Effector memory CD8-positive, alpha-beta T cell (primary cell): ENCODE results near the gene POLL.

Experiments
- ATAC-seq: fragments of 150-1000 bp; cut with Tn5 transposase; replicated peaks from 2 replicates; pipeline ENCODE4 v1.10.0; 2021; ENCODE audit warnings: mild to moderate bottlenecking, moderate library complexity
- DNase-seq, 3 experiments: peaks; one replicate each; pipeline ENCODE4 v3.0.0; 2021
- H3K27ac Mint-ChIP-seq, 2 donors: one replicate each; pipeline ENCODE4 v1.8.0; 2022; ENCODE audit warnings: mild to moderate bottlenecking in 2 of 2, mixed read lengths in 2 of 2, moderate library complexity in 2 of 2
- H3K27me3 Mint-ChIP-seq, 2 donors: one replicate each; pipeline ENCODE4 v1.8.0; 2022; ENCODE audit warnings: mixed read lengths in 2 of 2
- H3K36me3 Mint-ChIP-seq: one replicate; pipeline ENCODE4 v1.8.0; 2022; ENCODE audit warnings: mild to moderate bottlenecking, moderate library complexity, mixed read lengths; ENCODE audit not compliant: insufficient read depth
- H3K4me1 Mint-ChIP-seq, 2 donors: one replicate each; pipeline ENCODE4 v1.8.0; 2022; ENCODE audit warnings: low read depth in 2 of 2, mixed read lengths in 2 of 2
- H3K4me3 Mint-ChIP-seq, 2 donors: one replicate each; pipeline ENCODE4 v1.8.0; 2022; ENCODE audit warnings: mild to moderate bottlenecking in 2 of 2, mixed read lengths in 2 of 2, moderate library complexity in 2 of 2
- H3K9me3 Mint-ChIP-seq, 2 donors: one replicate each; pipeline ENCODE4 v1.8.0; 2022; ENCODE audit warnings: mixed read lengths in 2 of 2

Gene POLL

GRCh38 chr10:101617102-101617823 is 29.2 kb upstream of the POLL start:
- H3K36me3 Mint-ChIP-seq, result peaks cover 22% of the 10 kb centered on the region
- peaks cover 5 to 8% of the 10 kb centered on the region in 2 donors for H3K4me1 Mint-ChIP-seq
- no peaks in the 10 kb centered on the region for H3K9me3 Mint-ChIP-seq
- H3K4me3 Mint-ChIP-seq, result no peak overlapping the region
- H3K27ac Mint-ChIP-seq, result peak overlapping the region; percentile 28 to 78
- no peak for ATAC-seq
- no peaks in the 10 kb centered on the region for H3K27me3 Mint-ChIP-seq
- no peak for DNase-seq

GRCh38 chr10:101616415-101617101 is 28.5 kb upstream of the POLL start:
- Mint-ChIP-seq H3K36me3 (peaks cover 16% of the 10 kb centered on the region), H3K27me3 (no peaks in the 10 kb centered on the region), H3K4me3 (no peak overlapping the region), H3K9me3 (no peaks in the 10 kb centered on the region), H3K4me1 (peaks cover 5 to 8% of the 10 kb centered on the region in 2 donors), H3K27ac (peak overlapping the region; percentile 77 to 78)
- no peak for ATAC-seq
- DNase-seq, result no peak

DNA sequence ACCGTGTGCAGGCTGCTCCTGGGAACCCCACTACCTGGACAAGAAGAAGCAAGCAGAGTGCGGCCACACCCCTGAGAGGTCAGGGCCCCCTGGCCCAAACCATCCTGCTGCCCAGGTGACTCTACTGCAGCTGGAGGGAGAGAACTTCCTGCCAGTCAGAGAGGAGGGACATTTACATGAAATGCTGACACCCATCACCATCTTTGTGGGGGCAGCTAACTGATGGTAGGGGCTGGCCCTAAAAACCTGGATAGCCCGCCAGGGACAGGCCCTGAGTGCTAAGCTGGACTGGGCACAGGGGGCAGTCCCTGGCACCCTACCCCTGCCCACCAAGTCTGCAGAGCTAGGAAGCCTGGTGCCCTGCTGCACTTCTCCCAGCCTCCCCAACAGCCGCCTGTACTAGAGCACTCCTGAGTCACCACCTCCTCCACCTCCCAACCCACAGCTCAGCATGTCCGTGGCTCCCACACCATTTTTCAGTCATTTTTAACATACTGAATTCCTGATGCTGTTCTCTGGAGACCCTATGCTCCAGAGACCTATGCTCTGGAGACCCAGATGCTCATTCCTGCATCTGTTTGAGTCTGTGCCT is 27.6 kb upstream of the POLL start:
- H3K9me3 Mint-ChIP-seq, result no peaks in the 10 kb centered on the region

DNA sequence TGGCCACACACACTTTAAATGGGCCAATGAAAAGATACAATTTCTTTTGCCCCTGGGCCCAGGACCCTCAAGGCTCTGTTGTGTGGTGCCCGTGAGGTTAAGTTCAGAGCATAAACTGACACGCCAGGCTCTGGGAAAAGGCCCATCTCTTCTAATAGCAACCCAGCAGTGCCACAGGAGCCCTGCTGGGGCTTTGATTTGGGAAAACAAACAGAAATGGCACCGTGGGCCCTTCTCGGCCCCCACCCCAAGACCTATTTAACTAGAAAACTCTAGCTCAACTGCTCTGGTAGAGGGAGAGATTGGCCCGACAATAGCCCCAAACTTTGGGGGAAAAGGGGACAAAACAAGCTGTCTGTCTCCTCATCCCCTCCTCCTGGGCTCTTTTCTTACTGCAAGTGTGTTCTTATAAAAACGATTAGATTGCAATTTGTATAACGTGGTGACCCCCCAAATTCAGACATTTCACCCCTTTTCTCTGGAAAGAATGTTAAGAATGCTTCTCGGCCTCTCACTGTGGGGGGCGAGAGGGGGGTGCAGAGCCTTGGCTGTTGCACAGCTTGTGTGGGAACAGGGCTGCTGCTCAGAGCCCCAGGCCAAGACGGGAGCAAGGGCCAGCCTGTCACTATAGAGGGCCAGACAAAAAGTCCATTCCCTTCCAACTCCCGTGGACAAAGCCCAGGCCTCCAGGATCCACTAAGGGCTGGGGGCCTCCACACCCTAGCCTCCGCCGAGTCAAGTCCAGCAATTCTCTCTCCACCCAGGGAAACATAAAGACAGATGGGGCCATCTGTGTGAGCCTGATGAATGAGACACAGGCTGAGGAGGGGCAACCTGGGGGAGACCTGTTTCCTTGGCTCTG is 26.8 kb upstream of the POLL start:
- DNase-seq (no peak), ATAC-seq (no peak)
- H3K4me1 Mint-ChIP-seq, result peaks cover 5 to 8% of the 10 kb centered on the region in 2 donors
- H3K36me3 Mint-ChIP-seq, result peaks cover 19% of the 10 kb centered on the region
- H3K27me3 Mint-ChIP-seq, result no peaks in the 10 kb centered on the region
- peak overlapping the region in 1 of 2 donors; percentile 78 for H3K27ac Mint-ChIP-seq
- no peaks in the 10 kb centered on the region for H3K9me3 Mint-ChIP-seq
- no peak overlapping the region for H3K4me3 Mint-ChIP-seq

More for the DNA sequence above, 27.6 kb upstream of the POLL start:
- Mint-ChIP-seq H3K27ac (peak overlapping the region; percentile 77 to 78), H3K4me3 (no peak overlapping the region), H3K27me3 (no peaks in the 10 kb centered on the region), H3K36me3 (peaks cover 15% of the 10 kb centered on the region), H3K4me1 (peaks cover 5 to 8% of the 10 kb centered on the region in 2 donors)
- DNase-seq, result no peak
- no peak for ATAC-seq

GRCh38 chr10:101613646-101614045 is 25.6 kb upstream of the POLL start:
- ATAC-seq, result no peak
- Mint-ChIP-seq H3K9me3 (no peaks in the 10 kb centered on the region), H3K36me3 (peaks cover 24% of the 10 kb centered on the region), H3K27me3 (no peaks in the 10 kb centered on the region), H3K4me3 (no peak overlapping the region), H3K27ac (peak overlapping the region; percentile 64 to 73), H3K4me1 (peaks cover 5 to 8% of the 10 kb centered on the region in 2 donors)
- no peak for DNase-seq

DNA sequence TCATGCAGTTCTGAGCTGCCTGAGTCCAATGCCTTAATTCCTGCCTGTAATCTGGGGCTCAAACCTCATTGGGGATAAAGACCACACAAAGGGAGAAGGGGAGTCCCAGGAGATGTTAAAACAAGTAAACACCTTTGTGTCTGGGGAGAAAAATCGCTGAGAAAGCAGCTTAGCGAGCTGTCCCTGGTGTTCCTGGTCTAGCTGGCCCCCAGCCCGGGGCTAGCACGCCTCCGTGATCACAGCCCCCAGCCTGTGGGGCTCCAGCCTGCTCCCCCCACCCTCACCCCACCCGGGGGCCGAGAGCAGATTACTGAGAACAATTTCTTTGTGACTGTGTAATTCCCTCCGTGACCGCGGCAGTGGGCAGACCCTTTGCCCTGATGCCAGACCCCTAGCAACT is 24.8 kb upstream of the POLL start:
- ATAC-seq, result no peak
- Mint-ChIP-seq H3K9me3 (no peaks in the 10 kb centered on the region), H3K27me3 (no peaks in the 10 kb centered on the region), H3K36me3 (peaks cover 25% of the 10 kb centered on the region), H3K4me3 (no peak overlapping the region), H3K4me1 (peaks cover 4 to 5% of the 10 kb centered on the region in 2 donors), H3K27ac (peak overlapping the region in 1 of 2 donors; percentile 87)
- DNase-seq, result no peak

DNA sequence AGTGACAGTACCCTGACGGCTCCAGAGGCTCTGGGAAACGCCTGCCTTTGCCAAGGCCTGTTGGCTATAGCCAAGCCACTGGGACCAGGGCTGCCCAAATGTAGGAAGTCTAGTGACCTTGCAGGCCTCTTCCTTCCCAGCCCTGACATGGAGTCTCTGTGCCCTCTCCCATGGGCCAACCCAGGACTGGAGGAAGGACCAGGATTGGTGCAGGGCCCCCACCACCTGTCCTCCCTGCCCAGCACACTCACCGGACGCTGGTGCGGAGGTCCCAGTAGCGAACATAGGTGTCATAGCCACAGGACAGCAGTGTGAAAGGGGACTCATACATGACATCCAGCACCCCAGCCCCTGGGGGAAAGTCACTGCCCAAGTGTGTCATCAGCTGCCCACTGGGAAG is 24.0 kb upstream of the POLL start:
- no peaks in the 10 kb centered on the region for H3K9me3 Mint-ChIP-seq
- H3K27ac Mint-ChIP-seq, result peak overlapping the region; percentile 67 to 87
- peaks cover 0 to 4% of the 10 kb centered on the region in 2 donors for H3K4me1 Mint-ChIP-seq
- peaks cover 25% of the 10 kb centered on the region for H3K36me3 Mint-ChIP-seq
- no peak for ATAC-seq
- H3K4me3 Mint-ChIP-seq, result no peak overlapping the region
- no peak for DNase-seq
- H3K27me3 Mint-ChIP-seq, result no peaks in the 10 kb centered on the region

- Mint-ChIP-seq H3K4me3 (no peak overlapping the region), H3K27ac (peak overlapping the region; percentile 67 to 87), H3K36me3 (peaks cover 26% of the 10 kb centered on the region), H3K9me3 (no peaks in the 10 kb centered on the region), H3K27me3 (no peaks in the 10 kb centered on the region), H3K4me1 (peaks cover 0 to 4% of the 10 kb centered on the region in 2 donors)
- DNase-seq (no peak), ATAC-seq (no peak)
These were observed 23.2 kb upstream of the POLL start for GRCh38 chr10:101611096-101611905.

DNA sequence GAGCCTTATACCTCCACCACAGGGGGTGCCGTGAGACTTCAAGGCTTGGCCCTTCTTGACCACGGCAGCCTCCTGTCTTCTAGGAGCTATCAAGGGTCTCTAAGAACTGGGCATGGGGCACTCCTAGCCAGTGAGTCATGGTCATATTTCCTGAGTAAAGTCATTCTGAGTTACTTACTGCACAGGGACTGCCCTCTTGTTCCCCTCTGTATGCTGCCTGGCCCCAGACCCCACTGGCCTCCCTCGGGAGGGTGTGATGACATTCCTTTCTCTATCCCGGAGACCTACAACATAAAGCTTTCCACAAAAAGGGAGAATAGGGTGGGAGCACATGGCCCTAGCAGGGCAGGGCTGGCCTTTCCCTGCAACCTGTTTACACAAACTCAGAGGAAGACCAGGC is 21.4 kb upstream of the POLL start:
- Mint-ChIP-seq H3K36me3 (peaks cover 21% of the 10 kb centered on the region), H3K9me3 (no peaks in the 10 kb centered on the region), H3K27ac (peak overlapping the region; percentile 22 to 71), H3K4me3 (no peak overlapping the region), H3K4me1 (peaks cover 0 to 4% of the 10 kb centered on the region in 2 donors), H3K27me3 (no peaks in the 10 kb centered on the region)
- no peak for ATAC-seq
- DNase-seq, result no peak

DNA sequence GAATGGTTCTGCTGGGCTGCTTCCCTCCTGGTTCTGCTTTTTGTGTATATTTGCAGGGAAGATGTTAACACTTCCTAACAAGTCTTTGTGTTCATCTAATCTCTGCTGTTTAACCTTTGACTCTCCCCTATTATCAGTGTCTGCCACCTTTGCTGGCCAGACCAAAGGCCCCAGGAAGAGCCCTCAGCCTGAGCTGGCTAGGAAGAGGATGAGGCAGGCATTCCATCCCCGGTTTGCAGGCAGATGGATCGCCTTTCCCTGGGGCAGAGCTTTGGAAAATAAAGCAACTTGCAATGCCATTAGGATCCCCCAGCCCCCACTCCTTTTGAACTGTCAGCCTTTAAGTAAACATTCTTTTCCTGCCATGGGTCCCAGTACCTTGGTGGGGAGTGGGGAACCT is 19.1 kb upstream of the POLL start:
- no peak overlapping the region for H3K4me3 Mint-ChIP-seq
- no peak for DNase-seq
- H3K9me3 Mint-ChIP-seq, result no peaks in the 10 kb centered on the region
- peaks cover 25% of the 10 kb centered on the region for H3K36me3 Mint-ChIP-seq
- peak overlapping the region; percentile 52 to 85 for H3K27ac Mint-ChIP-seq
- H3K4me1 Mint-ChIP-seq, result no peaks in the 10 kb centered on the region
- H3K27me3 Mint-ChIP-seq, result no peaks in the 10 kb centered on the region
- ATAC-seq, result no peak

- no peak overlapping the region for H3K27ac Mint-ChIP-seq
- peak; percentile 43 to 49 (median 49) for DNase-seq
- no peaks in the 10 kb centered on the region for H3K9me3 Mint-ChIP-seq
- no peak overlapping the region for H3K4me3 Mint-ChIP-seq
- ATAC-seq, result peak; percentile 79
- no peaks in the 10 kb centered on the region for H3K4me1 Mint-ChIP-seq
- peaks cover 15% of the 10 kb centered on the region for H3K36me3 Mint-ChIP-seq
- H3K27me3 Mint-ChIP-seq, result no peaks in the 10 kb centered on the region
These were observed 14.8 kb upstream of the POLL start for GRCh38 chr10:101602761-101603398.

DNA sequence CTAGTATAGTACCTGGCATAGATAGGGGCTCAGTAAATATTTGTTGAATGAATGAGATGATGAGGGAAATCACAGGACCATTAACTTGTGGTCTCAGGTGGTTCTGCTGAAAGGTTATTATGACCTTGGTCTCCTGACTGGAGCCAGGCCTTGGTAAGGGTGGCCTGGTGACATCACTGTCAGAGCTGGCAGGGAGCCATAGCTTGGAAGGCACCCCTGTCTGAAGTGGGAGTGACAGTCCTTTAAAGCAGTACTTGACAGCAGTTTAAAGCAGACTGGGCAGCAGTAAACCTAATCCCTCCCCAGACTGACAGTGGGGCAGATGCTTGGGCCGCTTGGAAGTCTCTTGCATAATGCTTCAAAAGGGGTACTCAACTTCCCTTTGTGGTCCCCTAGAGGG is 13.5 kb upstream of the POLL start:
- Mint-ChIP-seq H3K27ac (no peak overlapping the region), H3K36me3 (peaks cover 12% of the 10 kb centered on the region), H3K9me3 (no peaks in the 10 kb centered on the region), H3K27me3 (no peaks in the 10 kb centered on the region), H3K4me1 (no peaks in the 10 kb centered on the region), H3K4me3 (no peak overlapping the region)
- ATAC-seq (no peak), DNase-seq (no peak)
